ENCODE measurements around the gene DLG2.

DNA sequence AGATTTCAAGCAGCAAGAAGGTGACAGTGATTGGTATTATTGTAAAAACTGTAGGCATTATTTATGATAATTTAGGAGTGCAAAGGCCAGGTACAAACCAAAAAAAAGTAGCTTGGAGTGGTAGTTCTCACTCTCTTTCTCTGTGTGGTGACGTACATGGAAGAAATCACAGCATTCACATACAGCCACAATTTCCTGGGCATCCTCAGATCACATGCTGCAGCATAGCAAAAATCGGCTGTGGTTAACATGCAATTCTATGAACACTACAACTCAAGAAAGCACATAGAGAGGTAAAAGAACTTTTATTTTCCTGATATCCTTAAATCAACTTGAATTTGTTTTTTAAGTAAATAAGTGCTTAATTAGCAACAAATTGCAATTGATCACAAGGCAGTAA, 875.8 kb downstream of the DLG2 start:
- TF ChIP-seq CTCF (IDR thresholded peaks at IDR 0.05), result no peak
- TF ChIP-seq POLR2A (IDR thresholded peaks at IDR 0.05), result no peak
